Activated naive CD8-positive, alpha-beta T cell treated with anti-CD3 and anti-CD28 coated beads, Interleukin-2, amount 50 U/mL, for 24 hours (primary cell): ENCODE results near the gene ZGRF1.
"Not testable (repeated sequence)": the region's sequence is repeated elsewhere in the genome, so short reads cannot be mapped to it uniquely, and the experiment has no call there.

Experiments used
- ATAC-seq: fragments of 150-1000 bp; cut with Tn5 transposase; one replicate; pipeline ENCODE4 v1.10.0; 2021
- DNase-seq: peaks from one replicate; pipeline ENCODE4 v3.0.0; 2021
- H3K27ac Mint-ChIP-seq: one replicate; pipeline ENCODE4 v1.8.0; 2021; ENCODE audit warnings: mild to moderate bottlenecking, mixed read lengths
- H3K27me3 Mint-ChIP-seq: one replicate; pipeline ENCODE4 v1.8.0; 2021; ENCODE audit warnings: mixed read lengths
- H3K36me3 Mint-ChIP-seq: one replicate; pipeline ENCODE4 v1.8.0; 2021; ENCODE audit warnings: low read depth, mixed read lengths
- H3K4me1 Mint-ChIP-seq: one replicate; pipeline ENCODE4 v1.8.0; 2021; ENCODE audit warnings: mixed read lengths
- H3K4me3 Mint-ChIP-seq: one replicate; pipeline ENCODE4 v1.8.0; 2021; ENCODE audit warnings: mild to moderate bottlenecking, moderate library complexity, mixed read lengths
- H3K9me3 Mint-ChIP-seq: one replicate; pipeline ENCODE4 v1.8.0; 2021; ENCODE audit warnings: mixed read lengths

The ZGRF1 gene

GRCh38 chr4:112552668-112553067 lies 84.0 kb downstream of the ZGRF1 start:
- no peak overlapping the region for H3K4me3 Mint-ChIP-seq
- no peak overlapping the region for H3K27ac Mint-ChIP-seq
- DNase-seq: no peak
- H3K4me1 Mint-ChIP-seq: no peaks in the 10 kb centered on the region
- H3K27me3 Mint-ChIP-seq: no peaks in the 10 kb centered on the region
- no peaks in the 10 kb centered on the region for H3K9me3 Mint-ChIP-seq
- H3K36me3 Mint-ChIP-seq: peaks cover 6% of the 10 kb centered on the region
- no peak for ATAC-seq

DNA sequence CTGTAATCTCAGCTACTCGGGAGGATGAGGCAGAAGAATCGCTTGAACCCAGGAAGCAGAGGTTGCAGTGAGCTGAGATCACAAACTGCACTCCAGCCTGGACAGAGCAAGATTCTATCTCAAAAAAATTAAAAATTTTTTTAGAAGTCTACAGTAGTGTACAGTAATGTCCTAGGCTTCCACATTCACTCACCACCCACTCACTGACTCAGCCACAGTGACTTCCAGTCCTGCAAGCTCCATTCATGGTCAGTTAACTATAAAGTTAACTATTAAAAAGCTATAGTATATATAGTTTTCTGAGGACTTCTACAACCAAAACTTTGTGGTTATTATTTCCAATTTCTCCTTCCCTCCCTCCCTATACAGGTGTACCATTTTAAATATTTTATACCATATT lies 86.0 kb downstream of the ZGRF1 start:
- Mint-ChIP-seq H3K4me3 (no peak overlapping the region), H3K4me1 (no peaks in the 10 kb centered on the region), H3K9me3 (no peaks in the 10 kb centered on the region), H3K36me3 (peaks cover 9% of the 10 kb centered on the region), H3K27me3 (no peaks in the 10 kb centered on the region), H3K27ac (no peak overlapping the region)
- ATAC-seq: no peak
- DNase-seq: no peak

DNA sequence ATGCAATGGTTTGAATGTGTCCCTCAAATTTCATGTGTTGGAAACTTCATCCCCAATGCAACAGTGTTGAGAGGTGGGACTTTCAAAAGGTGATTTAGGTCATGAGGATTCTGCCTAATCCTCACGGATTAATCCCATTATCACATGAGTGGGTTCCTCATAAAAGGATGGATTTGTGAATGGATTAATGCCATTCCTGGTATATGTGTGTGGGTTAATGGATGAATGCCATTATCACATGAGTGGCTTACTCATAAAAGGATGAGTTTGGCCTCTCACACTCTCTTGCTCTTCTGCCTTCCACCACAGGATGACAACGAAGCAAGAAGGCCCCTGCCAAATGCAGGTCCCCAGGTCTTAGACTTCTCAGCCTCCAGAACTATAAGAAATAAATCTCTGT lies 90.2 kb downstream of the ZGRF1 start:
- Mint-ChIP-seq H3K36me3 (peaks cover 6% of the 10 kb centered on the region), H3K4me3 (no peak overlapping the region), H3K27ac (no peak overlapping the region), H3K9me3 (no peaks in the 10 kb centered on the region), H3K4me1 (no peaks in the 10 kb centered on the region), H3K27me3 (no peaks in the 10 kb centered on the region)
- no peak for DNase-seq
- ATAC-seq: no peak

DNA sequence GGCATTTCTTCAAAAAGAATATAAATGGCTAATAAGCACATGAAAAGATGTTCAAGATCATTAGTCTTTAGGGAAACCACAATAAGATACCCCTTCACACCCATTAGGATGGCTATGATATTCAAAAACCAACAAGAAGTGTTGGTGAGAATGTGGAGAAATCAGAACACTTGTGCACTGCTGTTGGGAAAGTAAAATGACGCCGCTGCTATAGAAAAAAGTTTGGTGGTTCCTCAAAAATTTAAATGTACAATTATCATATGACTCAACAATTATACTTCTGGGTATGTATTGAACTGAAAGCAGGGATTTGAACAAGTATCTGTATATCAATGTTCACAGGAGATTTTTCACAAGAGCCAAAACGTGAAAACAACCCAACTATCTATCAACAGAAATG lies 91.4 kb downstream of the ZGRF1 start:
- H3K4me3 Mint-ChIP-seq: no peak overlapping the region
- no peaks in the 10 kb centered on the region for H3K27me3 Mint-ChIP-seq
- ATAC-seq (no peak), DNase-seq (no peak)
- H3K4me1 Mint-ChIP-seq: no peaks in the 10 kb centered on the region
- H3K9me3 Mint-ChIP-seq: no peaks in the 10 kb centered on the region
- peaks cover 6% of the 10 kb centered on the region for H3K36me3 Mint-ChIP-seq
- no peak overlapping the region for H3K27ac Mint-ChIP-seq

DNA sequence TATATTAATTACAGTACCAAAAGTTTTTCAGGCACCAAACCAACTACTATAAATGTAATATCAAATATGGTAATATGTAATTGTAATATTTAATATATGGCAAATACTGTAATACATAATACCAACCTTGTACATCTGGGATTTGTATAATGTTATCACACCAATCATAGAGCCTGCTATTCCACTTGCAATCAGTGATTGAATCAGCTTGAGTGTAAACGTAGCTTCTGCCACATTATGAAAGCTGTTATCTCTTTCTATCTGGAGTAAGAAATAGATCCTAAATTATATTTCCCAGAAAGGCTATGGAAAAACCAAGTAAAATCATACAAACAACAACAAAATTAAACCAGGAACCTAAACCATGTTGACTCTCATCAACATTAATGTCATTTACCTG lies 96.0 kb downstream of the ZGRF1 start:
- H3K36me3 Mint-ChIP-seq: peaks cover 3% of the 10 kb centered on the region
- DNase-seq (no peak), ATAC-seq (no peak)
- H3K4me3 Mint-ChIP-seq: no peak overlapping the region
- no peaks in the 10 kb centered on the region for H3K27me3 Mint-ChIP-seq
- H3K4me1 Mint-ChIP-seq: no peaks in the 10 kb centered on the region
- no peak overlapping the region for H3K27ac Mint-ChIP-seq
- H3K9me3 Mint-ChIP-seq: no peaks in the 10 kb centered on the region

DNA sequence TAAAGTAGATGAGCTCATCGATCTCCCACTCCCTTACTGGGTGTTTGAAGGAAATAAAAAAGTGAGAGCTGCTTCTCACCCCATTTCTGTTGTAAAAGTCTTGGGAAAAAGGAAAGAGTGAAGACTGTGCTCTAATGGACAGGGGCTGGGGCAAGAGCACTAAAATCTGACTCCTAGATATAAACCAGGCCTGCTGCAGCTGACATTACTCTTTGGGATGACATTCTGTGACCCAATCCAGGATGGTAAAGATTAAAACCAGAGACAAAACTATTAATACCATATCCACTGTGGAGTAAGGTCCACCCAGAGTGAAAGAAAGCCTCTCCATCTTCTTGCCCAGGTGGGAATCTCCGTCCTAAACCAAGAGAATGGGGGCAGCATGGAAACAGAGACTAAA lies 100.6 kb downstream of the ZGRF1 start:
- H3K4me1 Mint-ChIP-seq: no peaks in the 10 kb centered on the region
- DNase-seq (no peak), ATAC-seq (no peak)
- no peaks in the 10 kb centered on the region for H3K36me3 Mint-ChIP-seq
- H3K9me3 Mint-ChIP-seq: no peaks in the 10 kb centered on the region
- no peak overlapping the region for H3K27ac Mint-ChIP-seq
- peaks cover 7% of the 10 kb centered on the region for H3K27me3 Mint-ChIP-seq
- H3K4me3 Mint-ChIP-seq: no peak overlapping the region

GRCh38 chr4:112532267-112532666 lies 104.4 kb downstream of the ZGRF1 start:
- H3K4me1 Mint-ChIP-seq: no peaks in the 10 kb centered on the region
- ATAC-seq (no peak), DNase-seq (no peak)
- no peak overlapping the region for H3K27ac Mint-ChIP-seq
- no peaks in the 10 kb centered on the region for H3K9me3 Mint-ChIP-seq
- no peak overlapping the region for H3K4me3 Mint-ChIP-seq
- H3K27me3 Mint-ChIP-seq: peaks cover 15% of the 10 kb centered on the region
- no peaks in the 10 kb centered on the region for H3K36me3 Mint-ChIP-seq

GRCh38 chr4:112531146-112531545 lies 105.6 kb downstream of the ZGRF1 start:
- ATAC-seq: no peak

GRCh38 chr4:112526061-112526460 lies 110.6 kb downstream of the ZGRF1 start:
- Mint-ChIP-seq H3K27ac (no peak overlapping the region), H3K36me3 (no peaks in the 10 kb centered on the region), H3K27me3 (peaks cover 53% of the 10 kb centered on the region), H3K4me3 (no peak overlapping the region), H3K4me1 (peaks cover 19% of the 10 kb centered on the region), H3K9me3 (no peaks in the 10 kb centered on the region)
- no peak for ATAC-seq
- no peak for DNase-seq

More at GRCh38 chr4:112531146-112531545, 105.6 kb downstream of the ZGRF1 start:
- Mint-ChIP-seq H3K27ac (no peak overlapping the region), H3K4me1 (no peaks in the 10 kb centered on the region), H3K27me3 (peaks cover 19% of the 10 kb centered on the region), H3K36me3 (no peaks in the 10 kb centered on the region), H3K4me3 (no peak overlapping the region), H3K9me3 (no peaks in the 10 kb centered on the region)
- DNase-seq: no peak

GRCh38 chr4:112523764-112524505 lies 112.8 kb downstream of the ZGRF1 start:
- peak overlapping the region; percentile 79 for H3K4me3 Mint-ChIP-seq
- peaks cover 3% of the 10 kb centered on the region for H3K9me3 Mint-ChIP-seq
- no peak overlapping the region for H3K27ac Mint-ChIP-seq
- peaks cover 25% of the 10 kb centered on the region for H3K4me1 Mint-ChIP-seq
- peaks cover 70% of the 10 kb centered on the region for H3K27me3 Mint-ChIP-seq
- H3K36me3 Mint-ChIP-seq: no peaks in the 10 kb centered on the region
- DNase-seq (peak; percentile 87), ATAC-seq (peak; percentile 96)

- H3K9me3 Mint-ChIP-seq: peaks cover 3% of the 10 kb centered on the region
- H3K36me3 Mint-ChIP-seq: no peaks in the 10 kb centered on the region
- ATAC-seq (peak; percentile 38), DNase-seq (peak; percentile 47)
- H3K27ac Mint-ChIP-seq: no peak overlapping the region
- H3K27me3 Mint-ChIP-seq: peaks cover 76% of the 10 kb centered on the region
- peaks cover 26% of the 10 kb centered on the region for H3K4me1 Mint-ChIP-seq
- peak overlapping the region; percentile 79 for H3K4me3 Mint-ChIP-seq
Observed at GRCh38 chr4:112523008-112523721, 113.5 kb downstream of the ZGRF1 start.

DNA sequence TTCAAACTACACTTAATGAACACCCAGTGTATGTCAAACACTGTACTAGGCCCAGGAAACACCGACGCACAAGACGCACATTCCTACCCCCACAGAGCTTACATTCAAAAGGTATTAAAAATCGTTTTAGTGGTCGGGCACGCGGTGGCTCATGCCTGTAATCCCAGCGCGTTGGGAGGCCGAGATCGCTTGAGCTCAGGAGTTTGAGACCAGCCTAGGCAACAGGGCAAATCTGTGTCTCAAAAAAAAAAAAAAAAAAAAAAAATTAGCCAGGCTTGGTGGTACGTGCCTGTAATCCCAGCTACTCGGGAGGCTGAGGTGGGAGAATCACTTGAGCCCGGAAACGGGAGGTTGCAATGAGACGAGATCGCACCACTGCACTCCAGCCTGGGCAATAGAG lies 114.3 kb downstream of the ZGRF1 start:
- peaks cover 34% of the 10 kb centered on the region for H3K4me1 Mint-ChIP-seq
- H3K36me3 Mint-ChIP-seq: not testable (repeated sequence)

DNA sequence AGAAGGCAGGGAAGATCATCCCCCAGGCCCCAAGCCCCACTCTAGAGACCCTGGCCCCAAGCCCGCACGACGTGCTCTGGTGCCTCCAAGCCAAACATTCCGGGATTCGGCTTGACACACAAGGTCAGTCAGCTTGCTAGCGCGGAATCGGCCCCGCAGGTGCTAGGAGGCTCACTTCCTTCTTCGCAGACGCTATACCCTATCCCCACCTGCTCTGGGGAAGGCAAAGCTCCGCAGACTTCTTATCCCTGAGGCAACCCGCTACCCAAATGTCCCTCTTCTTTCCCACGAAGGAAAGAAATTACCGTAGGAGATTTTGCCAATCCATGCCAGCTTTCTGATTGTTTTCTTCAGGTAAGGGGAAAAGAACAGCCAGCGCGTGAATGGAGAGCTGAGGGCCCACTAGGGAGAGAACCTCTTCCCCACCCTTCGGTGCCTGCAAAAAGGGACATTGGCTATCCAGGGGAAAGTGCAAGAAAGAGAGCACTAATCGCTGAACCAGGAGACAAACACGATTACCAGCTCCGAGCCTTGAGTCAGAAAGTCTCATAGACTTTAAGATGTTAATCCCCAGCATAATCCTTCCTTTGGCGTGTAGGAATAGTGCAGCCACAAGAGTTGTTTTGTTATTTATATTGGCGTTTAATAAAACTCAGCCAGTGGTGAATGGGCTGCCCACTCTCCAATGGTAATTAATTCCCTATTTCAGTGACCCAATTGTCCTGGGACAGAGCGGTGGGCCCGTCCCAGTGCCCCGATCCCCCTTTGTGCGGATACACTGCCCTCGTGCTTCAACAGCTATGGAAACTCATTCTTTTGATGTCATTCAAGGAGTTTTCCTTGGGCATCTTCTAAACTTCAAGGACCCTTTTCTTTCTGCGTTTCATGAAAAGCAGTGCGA lies 115.3 kb downstream of the ZGRF1 start:
- DNase-seq (no peak), ATAC-seq (no peak)
- Mint-ChIP-seq H3K4me1 (peaks cover 42% of the 10 kb centered on the region), H3K4me3 (peak overlapping the region; percentile 45), H3K27ac (peak overlapping the region; percentile 5), H3K9me3 (peaks cover 3% of the 10 kb centered on the region), H3K27me3 (peaks cover 88% of the 10 kb centered on the region), H3K36me3 (no peaks in the 10 kb centered on the region)

More for the DNA sequence above, 114.3 kb downstream of the ZGRF1 start:
- ATAC-seq, H3K9me3 Mint-ChIP-seq, DNase-seq, H3K27ac Mint-ChIP-seq: not testable (repeated sequence)
- H3K4me3 Mint-ChIP-seq: peak overlapping the region; percentile 79
- peaks cover 83% of the 10 kb centered on the region for H3K27me3 Mint-ChIP-seq

DNA sequence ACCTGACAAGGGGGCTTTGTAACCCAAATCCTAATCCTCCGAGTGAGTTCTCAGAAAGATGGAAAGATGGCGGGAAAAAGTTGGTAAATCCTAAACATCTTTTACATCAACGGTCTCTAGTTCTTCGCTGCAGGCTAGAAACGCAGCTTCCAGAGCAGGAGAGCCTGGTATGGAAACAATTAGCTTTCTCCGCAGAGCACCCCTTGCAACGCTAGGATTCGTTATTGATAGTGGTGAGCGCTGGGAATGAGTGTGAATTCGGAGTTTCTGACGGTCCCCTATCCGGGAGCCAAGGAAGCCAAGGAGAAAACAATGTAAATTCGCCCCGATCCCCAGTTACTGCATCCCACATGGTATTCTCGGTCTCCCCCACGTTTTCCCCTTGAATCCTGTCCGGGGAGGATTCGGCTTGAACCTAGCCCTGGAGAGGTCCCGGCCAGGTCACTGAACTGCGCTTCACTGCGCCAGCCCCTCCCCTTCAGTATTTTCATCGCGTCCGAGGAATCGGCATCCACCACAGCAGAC lies 116.0 kb downstream of the ZGRF1 start:
- peaks cover 3% of the 10 kb centered on the region for H3K9me3 Mint-ChIP-seq
- no peak for ATAC-seq
- peaks cover 89% of the 10 kb centered on the region for H3K27me3 Mint-ChIP-seq
- H3K27ac Mint-ChIP-seq: no peak overlapping the region
- H3K4me3 Mint-ChIP-seq: peak overlapping the region; percentile 45
- peaks cover 47% of the 10 kb centered on the region for H3K4me1 Mint-ChIP-seq
- H3K36me3 Mint-ChIP-seq: no peaks in the 10 kb centered on the region
- DNase-seq: no peak
